GM18873 (cell line): ENCODE data around the gene PTAFR.

Experiments used
- ATAC-seq: cut with Tn5 transposase; IDR thresholded peaks from one replicate; pipeline ENCODE4 v1.9.1; 2021; ENCODE audit warnings: mild to moderate bottlenecking, moderate library complexity, moderate number of reproducible peaks; ENCODE audit not compliant: unreplicated experiment, low FRiP score

PTAFR gene

GRCh38 chr1:28126783-28127490 is 49.6 kb downstream of the PTAFR start:
- ATAC-seq: no peak

GRCh38 chr1:28126212-28126611 is 50.3 kb downstream of the PTAFR start:
- ATAC-seq: no peak

- no peak for ATAC-seq
Observed at GRCh38 chr1:28123461-28123961, 53.0 kb downstream of the PTAFR start.

- ATAC-seq: no peak
Observed at GRCh38 chr1:28122183-28122582, 54.3 kb downstream of the PTAFR start.

GRCh38 chr1:28119556-28119955 is 56.9 kb downstream of the PTAFR start:
- no peak for ATAC-seq

- ATAC-seq: no peak
Observed at GRCh38 chr1:28118640-28119307, 57.7 kb downstream of the PTAFR start.

- ATAC-seq: no peak
Observed at GRCh38 chr1:28115267-28115666, 61.2 kb downstream of the PTAFR start.

GRCh38 chr1:28114844-28115243 is 61.6 kb downstream of the PTAFR start:
- no peak for ATAC-seq

- ATAC-seq: no peak
Observed at GRCh38 chr1:28113242-28113572, 63.3 kb downstream of the PTAFR start.

GRCh38 chr1:28112388-28113241 is 63.9 kb downstream of the PTAFR start:
- no peak for ATAC-seq

GRCh38 chr1:28111157-28111556 is 65.3 kb downstream of the PTAFR start:
- ATAC-seq: no peak

GRCh38 chr1:28110555-28110954 is 65.9 kb downstream of the PTAFR start:
- no peak for ATAC-seq

- no peak for ATAC-seq
Observed at GRCh38 chr1:28109639-28110038, 66.9 kb downstream of the PTAFR start.

GRCh38 chr1:28108001-28108400 is 68.5 kb downstream of the PTAFR start:
- ATAC-seq: no peak

GRCh38 chr1:28104866-28105467 is 71.5 kb downstream of the PTAFR start:
- no peak for ATAC-seq

GRCh38 chr1:28102189-28102588 is 74.3 kb downstream of the PTAFR start:
- ATAC-seq: no peak

- ATAC-seq: no peak
Observed at GRCh38 chr1:28099050-28099769, 77.3 kb downstream of the PTAFR start.
